H1 (cell line): Measurements from ENCODE around the gene ZNF346. TPM values are rescaled to one million over a fixed set of nuclear protein-coding genes. Genes with fewer than 3 reads are reported as not detected.

Experiments
- CTCF ChIA-PET: fragments of 300-600 bp; sonication (Branson Sonifier 250); formaldehyde crosslinking; loops from one replicate; lab custom pipeline; 2021; ENCODE audit not compliant: partially characterized antibody; lab: Charles Lee
- POLR2A ChIA-PET: fragments of 300-600 bp; sonication (Branson Sonifier 250); formaldehyde crosslinking; loops from one replicate; lab custom pipeline; 2021; ENCODE audit warnings: inconsistent platforms; ENCODE audit not compliant: partially characterized antibody; lab: Charles Lee
- DNase-seq, 2 experiments: peaks; one replicate each; pipeline versions ENCODE4 v3.0.0 to v3.0.0-alpha.2; 2010 to 2022; ENCODE audit warnings: low spot score in 2 of 2, low read depth in 1 of 2, mixed read lengths in 1 of 2
- FAIRE-seq: peaks from 2 replicates; lab custom pipeline; 2011; peaks lifted over from hg19 to GRCh38; lab: Jason Lieb, UNC
- H2AFZ ChIP-seq: 2 replicates; pipeline ENCODE4 v1.8.1; 2012; ENCODE audit warnings: low read length, inconsistent platforms
- H2AK5ac ChIP-seq: 2 replicates; pipeline ENCODE4 v1.6.1; 2013; ENCODE audit warnings: low read depth, low read length
- H2BK120ac ChIP-seq: replicated peaks from 2 replicates; pipeline ENCODE3; 2013; ENCODE audit warnings: low read depth, low read length, inconsistent platforms
- H2BK12ac ChIP-seq: 2 replicates; pipeline ENCODE4 v1.6.1; 2013; ENCODE audit warnings: low read depth, low read length
- H2BK15ac ChIP-seq: 2 replicates; pipeline ENCODE4 v1.6.1; 2013; ENCODE audit warnings: low read length
- H2BK20ac ChIP-seq: 2 replicates; pipeline ENCODE4 v1.6.1; 2013; ENCODE audit warnings: low read length
- H2BK5ac ChIP-seq: 2 replicates; pipeline ENCODE4 v1.6.1; 2013; ENCODE audit warnings: low read depth, low read length
- H3K14ac ChIP-seq: 2 replicates; pipeline ENCODE4 v1.6.1; 2013; ENCODE audit warnings: inconsistent platforms; ENCODE audit not compliant: insufficient read length
- H3K18ac ChIP-seq: 2 replicates; pipeline ENCODE4 v1.6.1; 2013; ENCODE audit warnings: low read length; ENCODE audit errors: extremely low read depth
- H3K23ac ChIP-seq: 2 replicates; pipeline ENCODE4 v1.6.1; 2013; ENCODE audit warnings: inconsistent platforms; ENCODE audit not compliant: insufficient read length
- H3K23me2 ChIP-seq: 2 replicates; pipeline ENCODE4 v1.6.1; 2013; ENCODE audit warnings: low read depth, low read length
- H3K27ac ChIP-seq: 2 replicates; pipeline ENCODE4 v1.6.1; 2011; ENCODE audit warnings: low read depth, low read length, inconsistent platforms
- H3K27me3 ChIP-seq, 4 experiments: replicated peaks in 1 of 4; 1 replicate in 1 of 4; 2 replicates in 3 of 4; pipeline versions ENCODE4 v1.6.1 to v1.8.1; 2011 to 2013; ENCODE audit warnings: low read length in 3 of 4, mild to moderate bottlenecking in 3 of 4, inconsistent platforms in 2 of 4, mixed read lengths in 2 of 4, moderate library complexity in 1 of 4; ENCODE audit not compliant: control insufficient read depth in 3 of 4, insufficient read depth in 3 of 4; ENCODE audit errors: extremely low read depth in 1 of 4
- H3K36me3 ChIP-seq, 4 experiments: 2 replicates each; pipeline versions ENCODE4 v1.6.1 to v1.8.1; 2011 to 2013; ENCODE audit warnings: mild to moderate bottlenecking in 4 of 4, low read length in 3 of 4, moderate library complexity in 2 of 4, control low read depth in 1 of 4, inconsistent platforms in 1 of 4; ENCODE audit not compliant: insufficient read depth in 4 of 4, control insufficient read depth in 2 of 4
- H3K4ac ChIP-seq: replicated peaks from 2 replicates; pipeline ENCODE3; 2013; ENCODE audit warnings: low read length, low read depth, mixed read lengths, inconsistent platforms; ENCODE audit not compliant: insufficient read length
- H3K4me1 ChIP-seq, 4 experiments: replicated peaks in 1 of 4; 1 replicate in 1 of 4; 2 replicates in 3 of 4; pipeline versions ENCODE4 v1.6.1 to v1.8.1; 2011 to 2013; ENCODE audit warnings: low read length in 3 of 4, inconsistent platforms in 2 of 4, mixed read lengths in 1 of 4; ENCODE audit not compliant: insufficient read depth in 4 of 4, control insufficient read depth in 3 of 4
- H3K4me2 ChIP-seq, 2 experiments: 2 replicates each; pipeline versions ENCODE4 v1.6.1 to v1.8.1; 2011 to 2013; ENCODE audit warnings: low read depth in 2 of 2, low read length in 2 of 2, control low read depth in 1 of 2, inconsistent platforms in 1 of 2, mild to moderate bottlenecking in 1 of 2; ENCODE audit not compliant: insufficient read depth in 1 of 2
- H3K4me3 ChIP-seq, 4 experiments: fragments of 200-600, 300-600 bp in 1 of 4; sonication (generic), shearing (Covaris generic), sonication (Bioruptor Twin) in 1 of 4; 2 replicates each; pipeline versions ENCODE4 v1.5.1 to v1.8.1; 2011 to 2016; ENCODE audit warnings: low read length in 4 of 4, low read depth in 3 of 4, control low read depth in 2 of 4, inconsistent platforms in 2 of 4, mild to moderate bottlenecking in 2 of 4, mixed read lengths in 1 of 4, moderate library complexity in 1 of 4; ENCODE audit not compliant: insufficient read depth in 2 of 4; ENCODE audit errors: extremely low read depth in 1 of 4
- H3K56ac ChIP-seq: replicated peaks from 2 replicates; pipeline ENCODE3; 2013; ENCODE audit warnings: low read depth, mild to moderate bottlenecking, mixed read lengths, low read length, inconsistent platforms; ENCODE audit not compliant: insufficient read length
- H3K79me1 ChIP-seq: 2 replicates; pipeline ENCODE4 v1.6.1; 2013; ENCODE audit warnings: low read depth, low read length, control low read depth
- H3K79me2 ChIP-seq, 2 experiments: 2 replicates each; pipeline versions ENCODE4 v1.6.1 to v1.8.1; 2012 to 2013; ENCODE audit warnings: low read length in 2 of 2, mild to moderate bottlenecking in 2 of 2, inconsistent platforms in 1 of 2; ENCODE audit not compliant: insufficient read depth in 2 of 2, control insufficient read depth in 1 of 2
- H3K9ac ChIP-seq, 4 experiments: replicated peaks in 1 of 4; 1 replicate in 1 of 4; 2 replicates in 3 of 4; pipeline versions ENCODE4 v1.6.1 to v1.8.1; 2011 to 2013; ENCODE audit warnings: low read depth in 3 of 4, low read length in 3 of 4, control low read depth in 2 of 4, mild to moderate bottlenecking in 2 of 4, moderate library complexity in 2 of 4, inconsistent platforms in 1 of 4; ENCODE audit errors: extremely low read depth in 1 of 4
- H3K9me3 ChIP-seq, 2 experiments: 2 replicates each; pipeline versions ENCODE4 v1.6.1 to v1.8.1; 2012 to 2013; ENCODE audit warnings: mild to moderate bottlenecking in 2 of 2, moderate library complexity in 2 of 2, control low read depth in 1 of 2, inconsistent platforms in 1 of 2, low read depth in 1 of 2, low read length in 1 of 2, mixed read lengths in 1 of 2; ENCODE audit not compliant: insufficient read depth in 2 of 2
- H4K20me1 ChIP-seq, 2 experiments: replicated peaks in 1 of 2; 2 replicates each; pipeline versions ENCODE3 to v1.8.1; 2011 to 2013; ENCODE audit warnings: inconsistent platforms in 2 of 2, low read length in 2 of 2, mild to moderate bottlenecking in 1 of 2; ENCODE audit not compliant: insufficient read depth in 2 of 2, control insufficient read depth in 1 of 2
- H4K5ac ChIP-seq: 2 replicates; pipeline ENCODE4 v1.6.1; 2013; ENCODE audit warnings: low read length, low read depth, mixed read lengths, inconsistent platforms; ENCODE audit not compliant: insufficient read length
- H4K8ac ChIP-seq: 2 replicates; pipeline ENCODE4 v1.8.0; 2013; ENCODE audit warnings: mild to moderate bottlenecking, moderate library complexity, low read length, inconsistent platforms; ENCODE audit not compliant: insufficient read depth; ENCODE audit errors: extremely low read depth
- H4K91ac ChIP-seq: replicated peaks from 2 replicates; pipeline ENCODE3; 2013; ENCODE audit warnings: low read length, mixed read lengths, inconsistent platforms; ENCODE audit not compliant: insufficient read length
- ASH2L ChIP-seq: fragments of 200-600, 300-600 bp; sonication (generic); IDR thresholded peaks from one replicate; pipeline ENCODE4 v1.7.1; 2017; ENCODE audit warnings: low read length
- BCL11A ChIP-seq, 2 experiments: IDR thresholded peaks; one replicate each; pipeline ENCODE4 v1.6.1; 2011; ENCODE audit warnings: low read depth in 2 of 2, low read length in 2 of 2, mild to moderate bottlenecking in 2 of 2
- CREB1 ChIP-seq: IDR thresholded peaks from 2 replicates; pipeline ENCODE4 v1.6.1; 2012; ENCODE audit warnings: inconsistent platforms
- EGR1 ChIP-seq: IDR thresholded peaks from 2 replicates; pipeline ENCODE4 v1.6.1; 2011; ENCODE audit warnings: low read depth, low read length, borderline replicate concordance
- EZH2 ChIP-seq: fragments of 200-600 bp; sonication (generic); IDR thresholded peaks from 2 replicates; pipeline ENCODE4 v1.7.1; 2012; ENCODE audit warnings: low read depth, mild to moderate bottlenecking, moderate library complexity, low read length, inconsistent platforms; ENCODE audit not compliant: severe bottlenecking
- GABPA ChIP-seq: IDR thresholded peaks from 2 replicates; pipeline ENCODE4 v1.6.1; 2011; ENCODE audit warnings: mild to moderate bottlenecking, low read length, moderate library complexity, borderline replicate concordance; ENCODE audit not compliant: insufficient read depth
- HDAC2 ChIP-seq, 2 experiments: fragments of 300-600 bp in 1 of 2; sonication (generic) in 1 of 2; IDR thresholded peaks; 2 replicates each; pipeline ENCODE4 v1.6.1; 2011 to 2012; ENCODE audit warnings: low read depth in 2 of 2, low read length in 2 of 2, mild to moderate bottlenecking in 2 of 2, moderate library complexity in 2 of 2, borderline replicate concordance in 1 of 2, inconsistent platforms in 1 of 2
- JUND ChIP-seq: IDR thresholded peaks from 2 replicates; pipeline ENCODE4 v1.6.1; 2011; ENCODE audit warnings: mild to moderate bottlenecking, improper control_type of control experiment, low read length
- RBBP5 ChIP-seq: IDR thresholded peaks from 2 replicates; pipeline ENCODE4 v1.7.1; 2012; ENCODE audit warnings: low read depth, mild to moderate bottlenecking, inconsistent platforms, low read length, moderate library complexity, borderline replicate concordance
- SUZ12 ChIP-seq: fragments of 200-600 bp; sonication (generic); IDR thresholded peaks from 2 replicates; pipeline ENCODE4 v1.6.1; 2012; ENCODE audit warnings: mild to moderate bottlenecking, inconsistent platforms, low read length, moderate library complexity, mixed read lengths
- TAF1 ChIP-seq: IDR thresholded peaks from 2 replicates; pipeline ENCODE4 v1.6.1; 2011; ENCODE audit warnings: mild to moderate bottlenecking, low read depth, low read length
- YY1 ChIP-seq: IDR thresholded peaks from 2 replicates; pipeline ENCODE4 v1.6.1; 2011; ENCODE audit warnings: low read depth, mild to moderate bottlenecking, low read length
- WGBS, 2 experiments: shearing (Covaris generic) in 1 of 2; methylation state at CpG; one replicate each; pipeline versions ENCODE4 v1.1.6 to v1.1.7; 2013 to 2015; ENCODE audit warnings: low lambda C conversion rate in 2 of 2, mixed read lengths in 2 of 2, inconsistent platforms in 1 of 2, low coverage in 1 of 2, missing lambda C conversion rate in 1 of 2; ENCODE audit not compliant: insufficient replicate concordance in 2 of 2, insufficient coverage in 1 of 2, insufficient read length in 1 of 2; ENCODE audit errors: extremely low coverage in 1 of 2, missing lambda C conversion rate in 1 of 2; 5-methylcytosine and 5-hydroxymethylcytosine counted together
- polyA plus RNA-seq, 7 experiments: library from polyadenylated mRNA; depleted of rRNA in 3 of 7; stranded (reverse) in 5 of 7; unstranded in 2 of 7; fragments of >200 nt in 5 of 7; fragments of 200-250 nt in 2 of 7; gene quantifications; 1 replicate in 5 of 7; 2 replicates in 1 of 7; 4 replicates in 1 of 7; pipeline versions ENCODE4 v1.2.1 to v1.2.3, GENCODE V29; 2011 to 2013; ENCODE audit warnings: missing spikeins in 2 of 7, mixed read lengths in 2 of 7
- total RNA-seq: library from RNA; stranded (reverse); fragmentation: NEBNext Ultra II Directional; extraction: Animal tissue kit (Norgen Biotek cat#: 25700); gene quantifications from 2 replicates; pipeline ENCODE4 v1.2.1, GENCODE V29; 2021

The ZNF346 gene
- total and polyA plus RNA-seq, 2 of the 8 experiments (the other 6 are each of a cell fraction or from before 2014, with no cell fraction given) = 19.9 to 20.8 TPM

DNA sequence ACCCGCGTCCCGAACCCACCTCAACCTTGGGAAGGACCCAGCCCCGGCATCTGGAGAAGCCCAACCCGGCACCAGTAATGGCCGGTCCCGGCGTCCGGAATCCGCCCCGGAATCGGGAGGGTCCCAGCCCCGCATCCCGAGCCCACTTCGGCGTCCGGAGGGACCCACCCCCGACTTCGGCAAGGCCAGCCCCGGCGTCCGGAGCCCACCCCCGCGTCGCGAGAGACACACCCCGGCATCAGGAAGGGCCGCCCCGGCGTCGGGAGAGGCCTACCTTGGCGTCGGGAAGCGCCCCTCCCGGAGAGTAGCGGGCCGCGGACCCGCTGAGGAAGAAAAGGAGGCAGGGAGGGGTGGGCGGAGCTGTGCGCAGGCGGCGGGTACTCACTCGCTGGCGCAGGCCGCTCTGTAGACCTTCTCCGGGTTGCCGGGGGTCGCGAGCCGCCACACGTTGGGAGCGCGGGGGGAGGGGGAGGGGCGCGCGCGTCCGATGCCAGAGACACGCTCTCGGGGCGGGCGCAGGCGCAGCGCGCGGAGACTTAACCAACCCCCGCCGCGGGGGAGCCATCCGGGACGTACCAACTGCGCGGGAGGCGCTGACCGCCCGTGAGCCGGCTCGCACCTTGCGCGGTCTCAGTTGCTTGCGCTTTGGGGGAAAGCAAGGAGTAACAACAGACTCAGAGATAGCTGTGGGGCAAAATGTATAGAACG is 16.1 kb upstream of the ZNF346 start, which contains the start of gene UIMC1:
TSS of gene UIMC1 (minus strand) at position 515 of the 708 bp plus-strand sequence. CDS start 24,164 bp downstream, outside the sequence.
- Histone ChIP-seq H3K27ac (peak within 1 kb of the TSS; percentile 89), H2BK120ac (no peak within 1 kb of the TSS)
- POLR2A ChIA-PET = interaction anchor here (0.9 to 4.2 kb wide), 21 partner anchors 9 to 269 kb away, joined by 3 to 26 read pairs (median 4); partner anchors contain the start of genes FGFR4 and ZNF346
- TF ChIP-seq YY1 (peak; percentile 76), RBBP5 (peak; percentile 85; the same call in 1 of the 2 replicates), BCL11A (IDR thresholded peaks at IDR 0.05; ENCODE audit: low read depth in 2 of 2, low read length in 2 of 2) (no peak), HDAC2 (IDR thresholded peaks at IDR 0.05; ENCODE audit: borderline replicate concordance in 1 of 2, low read depth in 2 of 2, low read length in 2 of 2) (peak; percentile 82 to 90; a peak in 2 of 4 replicates), CREB1 (peak; percentile 71), EGR1 (peak; percentile 55; the same call in 1 of the 2 replicates), SUZ12 (no peak), GABPA (no peak), TAF1 (peak; percentile 64), JUND (peak; percentile 95), EZH2 (no peak), ASH2L (peak; percentile 69)

More for the DNA sequence above, 16.1 kb upstream of the ZNF346 start, which contains the start of gene UIMC1:
- peak within 1 kb of the TSS; percentile 96 for H3K4ac ChIP-seq
- H3K23me2 ChIP-seq = 0 out of 2 replicates have a peak, but pooled peaks cover 2% of the 10 kb centered on the region
- no peak within 1 kb of the TSS for H2AK5ac ChIP-seq
- H3K79me2 ChIP-seq = peaks cover 22 to 43% of the 10 kb centered on the region in 2 experiments
- peak within 1 kb of the TSS; percentile 72 to 85 (median 80) for H3K4me3 ChIP-seq
- peaks cover 0 to 3% (median 3%) of the 10 kb centered on the region in 4 experiments; a peak in 4 of 7 replicates for H3K4me1 ChIP-seq
- no peaks in the 10 kb centered on the region for H3K27me3 ChIP-seq
- H2BK5ac ChIP-seq = peak within 1 kb of the TSS; percentile 83
- peak within 1 kb of the TSS; percentile 65 to 80 for H3K4me2 ChIP-seq
- H4K8ac ChIP-seq = peak within 1 kb of the TSS; percentile 95
- DNase-seq (peak; percentile 83 to 99), FAIRE-seq (no peak)
- no peaks in the 10 kb centered on the region for H3K9me3 ChIP-seq
- peak within 1 kb of the TSS; percentile 55; the same call in 1 of the 2 replicates for H2AFZ ChIP-seq
- H3K79me1 ChIP-seq = peaks cover 8% of the 10 kb centered on the region
- 0% methylated on average over 36 of the region's 83 CpGs; no CpG with 5 or more reads in 1 of the 2 experiments for WGBS, 2 experiments
- CTCF ChIA-PET = interaction anchor here (0.6 to 1.9 kb wide), 6 partner anchors 16 to 63 kb away, joined by 3 to 7 read pairs (median 3); partner anchors contain the start of gene ZNF346
- no peaks in the 10 kb centered on the region for H3K36me3 ChIP-seq
- peak within 1 kb of the TSS; percentile 74 for H4K91ac ChIP-seq
- H2BK15ac ChIP-seq = no peak within 1 kb of the TSS
- peaks cover 0 to 3% of the 10 kb centered on the region in 2 experiments for H4K20me1 ChIP-seq
- no peak within 1 kb of the TSS for H3K23ac ChIP-seq
- H3K18ac ChIP-seq = peak within 1 kb of the TSS; percentile 67
- 0 out of 2 replicates have a peak within 1 kb of the TSS, but pooled peaks have one; percentile 39 for H2BK12ac ChIP-seq
- no peak within 1 kb of the TSS for H3K14ac ChIP-seq
- no peak within 1 kb of the TSS for H2BK20ac ChIP-seq
- peak within 1 kb of the TSS; percentile 62 to 95 (median 84) for H3K9ac ChIP-seq
- peak within 1 kb of the TSS; percentile 93 for H3K56ac ChIP-seq
- H4K5ac ChIP-seq = peak within 1 kb of the TSS; percentile 94
